Fibroblast of lung (primary cell): ENCODE data around the gene SMAGP. TPM values are rescaled to one million over a fixed set of nuclear protein-coding genes. Genes with fewer than 3 reads are reported as not detected.
A peak's percentile ranks its signal among the peaks of the same experiment; 100 is the strongest.

Experiments used
- DNase-seq, 2 donors: peaks; one replicate each; pipeline versions ENCODE4 v3.0.0 to v3.0.0-alpha.2; 2010; ENCODE audit warnings: low read depth in 2 of 2
- H2AFZ ChIP-seq: 2 replicates; pipeline ENCODE4 v1.5.1; 2012; ENCODE audit warnings: low read length, control low read depth, inconsistent platforms
- H3K27ac ChIP-seq: 2 replicates; pipeline ENCODE4 v1.5.1; 2011; ENCODE audit warnings: low read length, control low read depth; ENCODE audit not compliant: insufficient read depth
- H3K27me3 ChIP-seq: 2 replicates; pipeline ENCODE4 v1.5.1; 2011; ENCODE audit warnings: mild to moderate bottlenecking, low read length; ENCODE audit not compliant: control insufficient read depth, insufficient read depth
- H3K36me3 ChIP-seq: 2 replicates; pipeline ENCODE4 v1.5.1; 2011; ENCODE audit warnings: low read length; ENCODE audit not compliant: control insufficient read depth, insufficient read depth
- H3K4me1 ChIP-seq: 2 replicates; pipeline ENCODE4 v1.5.1; 2011; ENCODE audit warnings: low read length; ENCODE audit not compliant: control insufficient read depth, insufficient read depth; ENCODE audit errors: extremely low read depth
- H3K4me2 ChIP-seq: 2 replicates; pipeline ENCODE4 v1.5.1; 2011; ENCODE audit warnings: low read length, control low read depth; ENCODE audit not compliant: insufficient read depth; ENCODE audit errors: extremely low read depth
- H3K4me3 ChIP-seq, 4 experiments: fragments of 200-600 bp in 1 of 4; sonication (generic) in 1 of 4; replicated peaks in 1 of 4; 2 replicates each; pipeline ENCODE4 v1.5.1; 2011 to 2016; ENCODE audit warnings: low read length in 4 of 4, low read depth in 3 of 4, mild to moderate bottlenecking in 3 of 4, control low read depth in 2 of 4, inconsistent platforms in 1 of 4, mixed read lengths in 1 of 4; ENCODE audit not compliant: insufficient read depth in 1 of 4; ENCODE audit errors: control extremely low read depth in 1 of 4
- H3K79me2 ChIP-seq: 2 replicates; pipeline ENCODE4 v1.5.1; 2012; ENCODE audit warnings: mild to moderate bottlenecking, low read length, inconsistent platforms; ENCODE audit not compliant: control insufficient read depth, insufficient read depth
- H3K9ac ChIP-seq: 2 replicates; pipeline ENCODE4 v1.5.1; 2011; ENCODE audit warnings: mild to moderate bottlenecking, low read length, control low read depth; ENCODE audit not compliant: insufficient read depth
- H3K9me3 ChIP-seq: 2 replicates; pipeline ENCODE4 v1.5.1; 2012; ENCODE audit warnings: low read depth, low read length; ENCODE audit not compliant: control insufficient read depth, insufficient read depth
- H4K20me1 ChIP-seq: 2 replicates; pipeline ENCODE4 v1.5.1; 2011; ENCODE audit warnings: low read length; ENCODE audit not compliant: control insufficient read depth, insufficient read depth; ENCODE audit errors: extremely low read depth
- CTCF ChIP-seq, 2 donors: IDR thresholded peaks in 1 of 2; conservative IDR thresholded peaks in 1 of 2; 1 replicate in 1 of 2; 2 replicates in 1 of 2; pipeline ENCODE4 v1.5.1; 2011 to 2012; ENCODE audit warnings: low read length in 2 of 2, control low read depth in 1 of 2, inconsistent platforms in 1 of 2, low read depth in 1 of 2, mild to moderate bottlenecking in 1 of 2
- EZH2 ChIP-seq: IDR thresholded peaks from 2 replicates; pipeline ENCODE4 v1.5.1; 2012; ENCODE audit warnings: low read length, control low read depth, mild to moderate bottlenecking; ENCODE audit errors: missing control alignments
- polyA plus RNA-seq, 2 donors: library from polyadenylated mRNA; depleted of rRNA in 1 of 2; stranded (reverse) in 1 of 2; unstranded in 1 of 2; fragments of >200 nt; gene quantifications; 2 replicates each; pipeline ENCODE4 v1.2.1, GENCODE V29; 2011 to 2012; ENCODE audit warnings: missing spikeins in 1 of 2
- total RNA-seq: library from RNA; depleted of rRNA; stranded (reverse); fragments of >200 nt; gene quantifications from 2 replicates; pipeline ENCODE4 v1.2.1, GENCODE V29; 2014

The SMAGP gene
- total and polyA plus RNA-seq, 2 donors (not counting 1 experiment from before 2014, with no cell fraction given), result 11.6 to 20.5 TPM

GRCh38 chr12:51242876-51243275 is 27.3 kb downstream of the SMAGP start:
- H4K20me1 ChIP-seq, result no peaks in the 10 kb centered on the region
- no peak for DNase-seq
- H3K4me3 ChIP-seq, result no peak overlapping the region

GRCh38 chr12:51242120-51242519 is 28.1 kb downstream of the SMAGP start:
- H2AFZ ChIP-seq, result no peak overlapping the region
- no peak for DNase-seq
- peaks cover 17% of the 10 kb centered on the region for H3K79me2 ChIP-seq
- H3K4me1 ChIP-seq, result peaks cover 12% of the 10 kb centered on the region
- H4K20me1 ChIP-seq, result no peaks in the 10 kb centered on the region
- H3K9me3 ChIP-seq, result no peaks in the 10 kb centered on the region
- H3K27ac ChIP-seq, result no peak overlapping the region
- no peak overlapping the region for H3K4me2 ChIP-seq
- no peak overlapping the region for H3K9ac ChIP-seq
- no peak overlapping the region for H3K4me3 ChIP-seq
- H3K36me3 ChIP-seq, result peaks cover 18% of the 10 kb centered on the region
- TF ChIP-seq EZH2 (no peak), CTCF (conservative IDR thresholded peaks at IDR 0.05 in 1 of 2, IDR thresholded peaks at IDR 0.05 in 1 of 2; ENCODE audit: low read depth in 1 of 2, low read length in 2 of 2) (no peak)
- H3K27me3 ChIP-seq, result no peaks in the 10 kb centered on the region

More at GRCh38 chr12:51242876-51243275, 27.3 kb downstream of the SMAGP start:
- H3K9me3 ChIP-seq, result no peaks in the 10 kb centered on the region
- H2AFZ ChIP-seq, result no peak overlapping the region
- peaks cover 17% of the 10 kb centered on the region for H3K79me2 ChIP-seq
- H3K9ac ChIP-seq, result no peak overlapping the region
- H3K4me2 ChIP-seq, result no peak overlapping the region
- TF ChIP-seq CTCF (conservative IDR thresholded peaks at IDR 0.05 in 1 of 2, IDR thresholded peaks at IDR 0.05 in 1 of 2; ENCODE audit: low read depth in 1 of 2, low read length in 2 of 2), result no peak
- TF ChIP-seq EZH2, result no peak
- H3K27ac ChIP-seq, result no peak overlapping the region
- H3K4me1 ChIP-seq, result peaks cover 12% of the 10 kb centered on the region
- H3K27me3 ChIP-seq, result no peaks in the 10 kb centered on the region
- H3K36me3 ChIP-seq, result peaks cover 18% of the 10 kb centered on the region

- no peak for TF ChIP-seq EZH2
- no peak for TF ChIP-seq CTCF (conservative IDR thresholded peaks at IDR 0.05 in 1 of 2, IDR thresholded peaks at IDR 0.05 in 1 of 2; ENCODE audit: low read depth in 1 of 2, low read length in 2 of 2)
- peak overlapping the region; percentile 30 for H3K27ac ChIP-seq
- no peak overlapping the region for H2AFZ ChIP-seq
- no peaks in the 10 kb centered on the region for H3K9me3 ChIP-seq
- peak; percentile 43 to 67 for DNase-seq
- H3K79me2 ChIP-seq, result peaks cover 17% of the 10 kb centered on the region
- H3K9ac ChIP-seq, result no peak overlapping the region
- H3K36me3 ChIP-seq, result peaks cover 17% of the 10 kb centered on the region
- H3K4me3 ChIP-seq, result no peak overlapping the region
- H3K4me1 ChIP-seq, result peaks cover 11% of the 10 kb centered on the region
- no peaks in the 10 kb centered on the region for H4K20me1 ChIP-seq
- no peaks in the 10 kb centered on the region for H3K27me3 ChIP-seq
- H3K4me2 ChIP-seq, result no peak overlapping the region
These were observed 29.2 kb downstream of the SMAGP start for GRCh38 chr12:51240971-51241370.
